Endothelial cell of umbilical vein (primary cell): Measurements from ENCODE around the gene EDA.

Source experiments
- CTCF ChIP-seq, 2 donors: IDR thresholded peaks; 1 replicate in 1 of 2; 2 replicates in 1 of 2; pipeline ENCODE4 v1.5.1; 2011; ENCODE audit warnings: low read length in 2 of 2, mild to moderate bottlenecking in 2 of 2, moderate library complexity in 2 of 2, control low read depth in 1 of 2, inconsistent platforms in 1 of 2, low read depth in 1 of 2; ENCODE audit not compliant: insufficient read depth in 1 of 2; ENCODE audit errors: extremely low read depth in 1 of 2
- EZH2 ChIP-seq: IDR thresholded peaks from 2 replicates; pipeline ENCODE4 v1.6.1; 2012; ENCODE audit warnings: borderline replicate concordance, low read depth, mild to moderate bottlenecking, moderate library complexity, low read length, inconsistent platforms; ENCODE audit not compliant: severe bottlenecking
- FOS ChIP-seq: IDR thresholded peaks from 2 replicates; pipeline ENCODE4 v1.6.1; 2011; ENCODE audit warnings: mild to moderate bottlenecking, low read length, moderate library complexity, borderline replicate concordance; ENCODE audit not compliant: insufficient read depth
- GATA2 ChIP-seq: IDR thresholded peaks from 2 replicates; pipeline ENCODE4 v1.7.0; 2011; ENCODE audit warnings: low read depth, mild to moderate bottlenecking, moderate library complexity, mixed read lengths, low read length; ENCODE audit not compliant: insufficient read length, insufficient read depth
- JUN ChIP-seq: IDR thresholded peaks from 2 replicates; pipeline ENCODE4 v1.6.1; 2011; ENCODE audit warnings: borderline replicate concordance, low read depth; ENCODE audit not compliant: insufficient read length, insufficient read depth
- MAX ChIP-seq: IDR thresholded peaks from 2 replicates; pipeline ENCODE4 v1.6.1; 2011; ENCODE audit not compliant: insufficient read depth, insufficient read length
- MYC ChIP-seq: IDR thresholded peaks from one replicate; pipeline ENCODE4 v1.6.1; 2011; ENCODE audit warnings: mild to moderate bottlenecking, low read depth, low read length
- POLR2A ChIP-seq: IDR thresholded peaks from 2 replicates; pipeline ENCODE4 v1.6.1; 2012; ENCODE audit warnings: low read depth, mild to moderate bottlenecking, control low read depth, low read length
- POLR2AphosphoS5 ChIP-seq: IDR thresholded peaks from 2 replicates; pipeline ENCODE4 v1.6.1; 2012; ENCODE audit warnings: low read depth, mild to moderate bottlenecking, control low read depth, low read length, moderate library complexity; ENCODE audit not compliant: insufficient read depth

GRCh38 chrX:69813677-69814076 lies 197.8 kb downstream of the EDA start:
- TF ChIP-seq POLR2AphosphoS5 (no peak), CTCF (IDR thresholded peaks at IDR 0.05; ENCODE audit: extremely low read depth in 1 of 2, insufficient read depth in 1 of 2, low read depth in 1 of 2, low read length in 2 of 2) (no peak), MYC (no peak), GATA2 (no peak), JUN (no peak), EZH2 (no peak), POLR2A (no peak), MAX (no peak), FOS (no peak)
